HG03135 (cell line): ENCODE data around the gene TADA2A.

Experiments
- ATAC-seq: cut with Tn5 transposase; IDR thresholded peaks from one replicate; pipeline ENCODE4 v1.9.1; 2021; ENCODE audit warnings: mild to moderate bottlenecking, moderate library complexity; ENCODE audit not compliant: unreplicated experiment

TADA2A gene

DNA sequence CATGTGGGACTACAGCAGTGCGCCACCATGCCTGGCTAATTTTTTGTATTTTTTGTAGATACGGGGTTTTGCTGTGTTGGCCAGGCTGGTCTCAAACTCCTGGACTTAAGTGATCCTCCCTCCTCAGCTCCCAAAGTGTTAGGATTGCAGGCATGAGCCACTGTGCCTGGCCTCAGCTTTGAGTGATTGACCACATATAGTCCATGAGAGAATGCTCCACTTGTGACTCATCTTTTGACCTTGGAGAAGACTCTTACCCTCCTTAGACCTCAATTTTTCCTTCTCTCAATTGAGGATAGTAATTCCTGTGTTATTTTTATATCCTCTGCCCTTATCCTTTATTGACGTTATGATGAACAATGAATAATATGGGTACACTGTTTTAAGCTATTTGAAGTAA is 52.1 kb downstream of the TADA2A start:
- ATAC-seq = no peak

DNA sequence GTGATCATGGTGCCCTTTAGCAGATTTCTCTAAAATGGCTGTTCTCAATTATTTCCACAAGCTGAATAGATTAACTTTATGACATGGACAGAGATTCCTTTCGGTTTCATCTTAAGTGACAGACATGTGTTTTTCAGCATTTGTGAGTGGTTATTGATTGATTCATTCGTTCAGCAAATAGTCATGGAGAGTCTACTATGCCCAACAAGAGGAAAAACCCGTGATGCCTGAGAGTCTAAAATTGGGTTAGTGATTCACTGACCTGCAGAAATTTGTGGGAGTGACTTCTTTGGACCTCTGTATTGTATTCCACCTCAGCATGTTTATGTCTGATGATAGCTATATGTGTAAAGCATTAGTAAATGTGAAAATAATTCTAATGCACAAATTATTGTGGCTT is 55.0 kb downstream of the TADA2A start:
- no peak for ATAC-seq

DNA sequence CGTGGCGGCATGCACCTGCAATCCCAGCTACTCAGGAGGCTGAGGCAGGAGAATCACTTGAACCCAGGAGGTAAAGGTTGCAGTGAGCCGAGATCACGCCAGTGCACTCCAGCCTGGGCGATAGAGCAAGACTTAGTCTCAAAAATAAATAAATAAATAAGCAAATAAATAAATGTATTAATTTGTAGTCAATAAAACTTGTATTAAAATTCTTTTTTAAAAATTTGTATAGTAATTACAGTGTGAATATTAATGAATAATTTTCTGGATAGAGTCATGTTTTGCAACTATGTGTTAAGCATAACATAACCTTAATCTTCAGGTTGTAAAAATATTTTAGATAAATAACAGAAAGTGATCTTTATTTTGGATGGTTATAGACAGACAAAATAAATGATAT is 55.8 kb downstream of the TADA2A start:
- ATAC-seq = no peak

DNA sequence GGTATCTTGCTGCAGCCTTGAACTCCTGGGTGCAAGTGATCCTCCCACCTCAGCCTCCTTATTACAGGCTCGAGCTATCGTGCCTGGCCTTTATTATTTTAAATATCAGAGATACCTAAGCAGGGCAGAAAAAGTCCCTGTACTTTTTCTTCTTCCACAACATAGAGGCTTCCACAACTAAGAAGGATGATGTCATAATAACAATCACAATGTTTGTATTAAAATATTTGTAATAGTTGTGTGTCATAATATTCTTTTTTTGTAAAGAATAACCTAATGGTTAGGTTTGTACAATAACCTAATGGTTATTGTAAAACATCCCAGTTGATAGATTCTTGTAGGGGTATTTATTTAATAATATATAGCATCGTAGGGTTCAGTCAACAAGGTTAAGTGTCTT is 56.4 kb downstream of the TADA2A start:
- no peak for ATAC-seq

DNA sequence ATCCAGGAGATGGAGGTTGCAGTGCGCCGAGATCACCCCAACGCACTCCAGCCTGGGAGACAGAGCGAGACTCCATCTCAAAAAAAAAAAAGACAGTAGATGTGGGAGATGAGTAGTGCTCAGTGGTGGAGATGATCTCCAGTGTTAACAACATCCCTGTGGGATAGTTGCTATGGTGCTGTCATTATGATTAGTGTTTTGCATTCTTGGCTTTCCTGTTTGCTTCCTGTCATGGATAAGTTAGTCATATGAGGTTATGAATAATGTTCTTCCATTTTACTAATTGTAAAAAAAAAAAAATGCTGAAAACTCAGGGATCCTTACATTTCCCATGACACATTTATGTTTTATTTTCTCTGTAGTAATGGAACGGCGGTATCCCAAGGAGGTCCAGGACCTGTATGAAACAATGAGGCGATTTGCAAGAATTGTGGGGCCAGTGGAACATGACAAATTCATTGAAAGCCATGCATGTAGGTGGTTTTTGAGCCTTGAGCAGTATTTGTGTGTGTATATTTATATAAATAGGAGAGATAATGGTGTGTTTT is 58.5 kb downstream of the TADA2A start:
- ATAC-seq = no peak

DNA sequence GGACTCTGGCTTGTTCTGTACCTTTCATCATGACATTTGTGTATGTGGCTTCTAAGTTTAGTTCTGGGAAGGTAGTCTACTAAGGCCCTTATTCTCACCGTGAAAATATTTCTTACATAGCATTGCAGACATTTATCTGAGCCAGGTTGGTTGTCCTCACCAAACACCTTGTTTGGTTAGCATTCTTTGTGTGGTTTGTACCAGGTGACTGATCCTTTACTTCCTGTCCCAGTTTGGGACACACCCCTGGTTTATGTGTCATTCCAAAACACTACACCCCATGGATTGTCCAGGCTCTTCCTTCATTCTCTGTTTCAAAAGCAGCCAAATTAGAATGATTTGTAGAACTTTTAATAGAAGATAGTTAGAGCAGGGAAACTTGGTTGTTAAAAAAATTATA is 59.8 kb downstream of the TADA2A start:
- ATAC-seq = no peak

DNA sequence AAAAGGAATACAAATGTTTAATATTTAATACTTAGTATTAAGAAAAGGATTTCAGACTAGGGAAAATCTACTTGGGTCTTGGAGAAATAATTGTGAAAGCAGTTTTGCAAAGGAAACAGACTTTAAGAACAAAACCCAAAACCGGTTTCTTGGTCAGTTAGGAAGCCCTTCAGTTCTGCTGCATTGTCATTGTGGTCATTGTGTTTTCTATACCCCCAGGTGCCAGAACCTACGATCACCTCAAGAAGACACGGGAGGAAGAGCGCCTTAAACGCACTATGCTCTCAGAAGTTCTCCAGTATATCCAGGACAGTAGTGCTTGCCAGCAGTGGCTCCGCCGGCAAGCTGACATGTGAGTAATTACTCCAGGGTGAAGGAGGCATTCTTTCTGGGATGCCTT is 63.5 kb downstream of the TADA2A start:
- no peak for ATAC-seq

DNA sequence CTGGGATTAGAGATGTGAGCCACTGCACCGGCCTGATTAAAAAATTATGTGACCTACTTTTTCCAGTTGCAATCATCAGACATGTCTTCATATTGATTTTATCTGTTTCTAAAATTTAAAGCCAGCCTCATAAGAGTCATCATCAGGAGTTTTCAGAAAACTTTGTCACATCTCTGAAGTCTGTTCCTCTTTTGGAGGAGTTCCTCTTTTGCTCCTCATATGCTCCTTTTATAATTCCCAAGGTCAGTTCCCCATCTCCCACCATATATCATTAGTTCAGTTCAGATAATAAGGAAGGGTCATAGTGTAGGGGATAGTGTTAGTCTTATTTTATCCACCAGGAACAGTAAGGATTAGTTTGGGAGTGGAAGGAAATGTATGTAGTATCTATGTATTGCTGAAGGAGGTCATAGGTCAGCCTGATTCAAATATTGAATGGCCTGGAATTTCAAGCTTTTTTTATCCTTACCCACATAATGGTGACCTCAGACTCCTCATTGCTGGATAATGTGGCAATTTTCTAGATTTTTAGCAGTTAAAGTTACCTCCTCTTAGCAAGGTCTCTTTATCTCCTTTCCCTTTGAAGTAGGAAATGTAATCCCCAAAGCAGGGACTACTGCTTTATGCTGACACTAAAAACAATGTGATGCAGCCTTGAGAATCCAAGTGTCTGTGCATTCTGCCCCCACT is 69.2 kb downstream of the TADA2A start:
- ATAC-seq = no peak

DNA sequence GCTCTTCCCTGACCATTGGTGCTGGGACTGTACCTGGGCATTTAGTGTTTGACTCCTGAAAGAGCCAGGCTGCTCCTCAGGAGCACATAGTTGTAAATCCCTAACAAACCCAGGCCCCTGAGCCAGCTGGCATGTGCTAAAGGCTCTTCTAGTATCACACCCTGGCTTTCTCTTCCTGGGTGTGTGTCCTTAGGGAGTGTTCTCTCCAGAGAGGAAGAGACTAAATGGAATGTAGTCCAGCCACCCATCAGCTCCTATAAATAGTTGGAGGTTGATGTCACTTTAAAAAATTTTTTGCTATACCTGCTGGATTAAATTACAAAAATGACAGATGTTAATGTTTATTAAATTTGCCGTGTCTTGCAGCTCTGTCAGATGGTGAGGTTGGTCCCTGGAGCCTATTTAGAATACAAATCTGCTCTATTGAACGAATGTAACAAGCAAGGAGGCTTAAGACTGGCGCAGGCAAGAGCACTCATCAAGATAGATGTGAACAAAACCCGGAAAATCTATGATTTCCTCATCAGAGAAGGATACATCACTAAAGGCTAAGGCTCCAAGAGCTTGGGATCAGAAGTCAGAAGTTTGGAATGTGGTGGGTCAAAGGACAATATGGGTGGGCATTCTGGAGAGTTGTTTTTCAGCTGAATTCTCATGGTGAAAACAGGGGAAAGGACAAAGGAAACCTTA is 69.9 kb downstream of the TADA2A start:
- no peak for ATAC-seq

DNA sequence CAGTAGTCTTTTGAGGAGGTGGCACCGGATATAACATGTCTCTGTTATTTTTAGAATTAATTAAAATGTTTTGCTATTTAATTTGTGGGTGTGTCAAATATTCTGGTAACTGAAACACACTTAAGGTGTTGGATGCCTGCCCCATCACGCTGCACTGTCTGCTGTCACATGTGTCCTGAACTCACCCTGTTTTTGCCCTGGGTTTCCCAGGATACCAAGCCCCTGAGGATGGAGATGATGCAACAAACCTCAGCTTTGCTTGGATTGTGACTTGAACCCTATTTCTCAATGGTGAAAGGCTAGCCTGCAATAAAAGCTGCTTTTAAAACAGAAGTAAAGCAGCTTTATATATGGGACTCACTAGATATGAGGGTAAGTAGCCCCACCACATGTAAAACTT is 71.5 kb downstream of the TADA2A start:
- ATAC-seq = no peak

DNA sequence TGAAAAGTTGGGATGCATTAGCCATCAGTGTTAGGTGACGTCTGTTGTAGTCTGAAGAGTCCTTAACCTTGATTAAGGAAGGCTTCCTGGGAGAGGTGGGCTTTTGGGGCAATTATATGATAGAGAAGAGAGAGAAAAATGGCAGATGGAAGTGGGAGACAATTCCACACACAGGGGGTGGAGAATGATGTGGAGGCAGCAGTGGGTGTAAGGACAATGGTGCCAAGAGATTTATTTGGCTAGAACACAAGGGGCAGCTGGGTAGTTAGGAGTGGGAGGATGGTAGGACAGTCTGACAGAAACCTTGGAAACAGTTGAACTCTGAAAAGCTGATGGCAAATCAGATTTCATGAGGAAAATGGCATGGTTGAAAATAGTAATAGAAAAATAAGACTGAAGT is 72.3 kb downstream of the TADA2A start:
- no peak for ATAC-seq

DNA sequence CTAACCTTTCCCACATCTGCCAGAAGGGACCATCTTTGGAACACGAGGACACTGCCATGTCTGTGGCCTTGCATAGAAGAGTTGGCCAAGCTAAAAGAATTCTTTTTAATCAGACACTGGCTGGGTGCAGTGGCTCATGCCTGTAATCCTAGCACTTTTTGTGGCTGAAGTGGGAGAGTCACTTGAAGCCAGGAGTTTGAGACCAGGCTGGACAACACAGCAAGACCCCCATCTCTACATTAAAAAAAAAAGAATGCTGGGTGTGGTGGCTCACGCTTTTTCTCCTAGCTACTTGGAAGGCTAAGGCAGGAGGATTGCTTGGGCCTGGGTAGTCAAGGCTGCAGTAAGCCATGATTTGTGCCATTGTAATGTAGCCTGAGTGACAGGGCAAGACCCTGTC is 73.7 kb downstream of the TADA2A start:
- ATAC-seq = no peak

DNA sequence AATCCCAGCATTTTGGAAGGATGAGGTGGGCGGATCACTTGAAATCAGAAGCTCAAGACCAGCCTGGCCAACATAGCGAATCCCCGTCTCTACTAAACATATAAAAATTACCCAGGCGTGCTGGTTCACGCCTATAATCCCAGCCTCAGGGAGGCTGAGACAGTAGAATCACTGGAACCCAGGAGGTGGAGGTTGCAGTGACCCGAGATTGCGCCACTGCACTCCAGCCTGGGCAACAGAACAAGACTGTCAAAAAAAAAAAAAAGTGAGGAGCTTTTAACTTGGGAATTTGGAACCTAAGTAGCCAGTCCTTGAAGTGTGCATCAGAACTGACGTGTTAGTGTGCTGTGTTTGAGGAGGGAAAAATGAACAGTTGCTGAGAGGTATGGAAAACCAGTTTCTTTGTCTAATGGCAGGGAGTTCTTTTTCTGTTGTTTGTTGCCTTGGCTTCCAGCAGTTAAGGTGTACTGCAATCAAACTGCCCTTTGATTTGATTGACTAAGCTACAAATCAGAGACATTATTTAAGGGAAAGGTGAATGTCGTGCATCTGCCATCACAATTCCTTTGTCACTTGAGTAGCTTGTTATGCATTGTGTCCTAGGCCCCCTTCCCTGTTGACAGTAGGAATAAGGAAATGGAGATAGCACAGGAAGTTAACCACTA is 74.4 kb downstream of the TADA2A start:
- no peak for ATAC-seq

DNA sequence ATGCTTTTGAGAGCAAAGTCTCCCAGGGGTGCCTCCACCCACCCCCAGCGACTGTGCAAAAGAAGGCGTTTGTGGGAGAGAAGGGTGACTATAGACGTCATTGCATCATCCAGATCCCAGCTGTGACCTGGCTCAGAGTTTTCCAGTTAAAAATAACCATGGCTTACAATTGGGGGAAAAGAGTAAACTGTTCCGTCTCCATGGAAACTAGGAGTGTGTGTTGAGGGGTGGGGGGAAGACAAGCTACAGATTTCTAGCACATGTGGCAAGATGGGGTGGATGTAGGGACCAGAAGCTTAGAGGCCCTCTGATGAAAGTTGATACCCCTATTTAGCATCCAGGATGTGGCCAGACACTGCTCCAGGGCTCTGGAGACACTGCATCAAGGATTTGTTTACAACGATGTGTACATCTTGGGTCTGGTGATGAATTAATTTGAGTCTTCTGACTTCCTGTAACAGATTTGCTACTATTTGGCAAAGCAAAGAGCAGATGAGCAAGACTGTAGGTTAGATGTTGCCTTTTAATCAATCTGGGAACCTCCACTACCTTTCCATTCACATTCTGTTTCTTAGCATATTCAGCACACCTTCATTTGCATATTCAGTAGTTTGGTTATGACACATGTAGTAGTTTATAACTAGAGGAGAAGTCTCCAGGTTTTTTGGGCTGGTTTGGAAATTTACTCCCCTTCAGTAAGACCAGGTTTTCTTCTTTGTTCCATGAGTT is 76.8 kb downstream of the TADA2A start:
- no peak for ATAC-seq

DNA sequence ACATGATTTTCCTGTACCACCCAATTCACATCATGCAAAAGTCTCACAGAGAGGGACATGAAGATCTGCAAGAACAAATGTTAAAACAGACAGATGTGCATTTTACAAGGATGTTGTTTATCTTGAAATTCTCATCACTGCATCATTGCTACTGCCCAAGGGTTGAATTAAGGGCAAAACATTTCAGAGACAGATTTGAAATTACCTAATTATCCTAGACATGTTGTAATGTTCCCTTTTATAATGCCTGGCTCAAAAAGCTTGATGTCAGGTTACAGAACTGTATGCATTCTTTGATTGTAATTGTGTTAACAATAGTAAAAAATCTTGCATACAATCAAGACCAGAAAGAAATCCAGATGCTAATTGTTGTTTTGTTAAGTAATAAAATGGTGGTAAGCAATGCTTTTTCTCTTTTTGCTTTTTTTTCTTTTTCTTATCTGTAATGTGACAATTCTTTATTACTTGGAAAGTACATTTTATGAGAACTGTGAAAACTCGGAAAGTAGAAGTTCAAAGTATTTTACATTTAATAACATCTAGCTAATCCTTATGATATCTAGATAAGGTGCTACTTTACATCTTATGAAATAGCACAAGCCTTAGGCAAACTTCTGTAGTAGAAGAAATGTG is 79.4 kb downstream of the TADA2A start:
- ATAC-seq = no peak

DNA sequence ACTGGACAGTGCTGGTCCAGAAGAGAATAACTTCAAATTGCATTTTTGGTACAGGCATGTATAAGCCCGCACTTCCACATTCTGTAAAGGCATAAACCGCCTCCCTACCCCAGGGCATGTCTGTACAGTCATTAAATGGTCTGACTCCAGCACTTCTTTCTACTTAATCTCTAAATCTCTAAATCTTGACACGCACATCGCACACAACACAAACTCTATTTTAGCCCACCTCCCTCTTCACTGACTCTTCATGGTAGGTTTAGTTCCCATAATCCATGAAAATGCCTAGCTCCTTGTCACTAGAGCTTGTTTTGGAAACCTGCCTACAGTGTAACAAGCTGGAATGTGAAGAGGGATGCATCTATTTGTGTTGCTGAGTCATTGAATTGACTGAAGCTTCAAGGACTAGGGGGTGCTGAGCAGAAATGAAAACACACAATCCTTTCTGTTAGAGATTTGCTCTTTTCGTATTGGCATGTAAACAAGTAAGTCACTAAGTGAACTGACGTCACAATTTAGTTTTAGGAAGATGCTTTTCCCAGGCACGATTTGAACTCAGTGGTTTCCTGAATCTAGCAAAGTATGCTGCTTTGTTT is 81.4 kb downstream of the TADA2A start:
- ATAC-seq = no peak

DNA sequence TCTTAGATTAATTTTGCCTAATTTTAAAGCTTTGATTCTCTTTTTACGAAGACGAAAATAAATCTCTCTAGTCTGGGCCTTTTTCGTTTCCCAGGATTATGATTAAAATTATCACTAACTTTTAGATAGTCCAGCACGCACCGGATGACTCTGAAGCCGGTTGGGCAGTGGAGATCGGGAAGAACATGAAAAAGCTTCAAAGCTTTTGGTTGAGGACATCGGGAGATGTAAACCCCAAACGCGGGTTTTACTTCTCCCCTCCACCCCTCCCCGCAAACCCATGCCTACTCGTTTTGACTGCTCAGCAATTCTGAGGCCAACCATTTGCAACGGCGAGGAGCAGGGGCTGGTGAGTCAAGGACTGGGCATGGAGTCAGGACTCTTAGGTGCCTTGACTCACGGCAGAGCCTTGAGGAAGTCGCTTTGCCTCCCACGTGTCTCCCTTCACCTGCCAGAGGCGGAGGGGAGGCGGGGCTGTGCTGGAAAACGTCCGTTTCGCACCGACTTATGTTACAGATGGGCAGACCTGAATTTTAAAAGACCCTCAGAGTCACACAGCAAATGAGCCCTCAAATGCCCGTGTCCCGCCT is 82.0 kb downstream of the TADA2A start:
- no peak for ATAC-seq

DNA sequence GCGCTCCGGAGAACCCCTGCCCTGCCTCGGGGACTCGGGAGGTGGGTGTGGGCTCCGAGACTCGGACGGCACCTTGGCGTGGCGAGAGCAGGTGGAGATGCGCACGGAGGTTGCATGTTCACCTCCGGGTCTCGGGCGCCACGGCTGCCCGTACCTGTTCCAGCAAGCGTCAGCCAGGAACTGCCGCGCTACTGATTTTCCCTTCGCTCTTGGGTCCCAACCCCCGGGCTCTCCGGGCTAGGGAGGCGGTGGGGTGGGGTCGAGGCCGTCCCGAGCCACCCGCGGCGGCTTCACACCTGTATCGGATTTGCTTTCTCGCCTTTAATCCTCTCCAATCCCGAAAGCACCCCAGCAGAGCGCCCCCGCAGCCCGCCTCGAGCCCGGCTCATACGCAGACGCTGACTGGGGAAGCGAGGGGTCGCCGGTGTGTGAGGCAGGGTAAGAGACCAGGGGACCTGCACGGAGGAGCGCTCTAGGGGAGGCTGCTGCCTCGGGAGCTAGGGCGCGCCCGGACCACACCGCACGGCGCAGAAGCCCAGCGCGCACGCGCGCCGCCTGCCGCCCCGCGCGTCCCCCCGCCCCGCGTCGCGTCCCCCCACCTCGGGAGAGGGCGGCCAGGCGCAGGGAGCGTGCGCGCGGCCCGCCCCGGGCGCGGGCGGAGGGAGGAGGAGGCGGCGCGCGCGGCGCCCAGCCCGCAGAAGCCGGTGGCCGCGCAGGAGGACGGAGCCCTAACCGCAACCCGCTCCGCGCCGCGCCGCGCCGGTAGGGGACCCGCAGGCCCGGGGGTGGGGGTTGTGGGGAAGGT is 82.7 kb downstream of the TADA2A start, which contains the start of gene DUSP14:
DUSP14 (plus strand) TSS at position 695 of the 805 bp plus-strand sequence. CDS start 22,382 bp downstream, outside the sequence.
- ATAC-seq = peak; percentile 73

DNA sequence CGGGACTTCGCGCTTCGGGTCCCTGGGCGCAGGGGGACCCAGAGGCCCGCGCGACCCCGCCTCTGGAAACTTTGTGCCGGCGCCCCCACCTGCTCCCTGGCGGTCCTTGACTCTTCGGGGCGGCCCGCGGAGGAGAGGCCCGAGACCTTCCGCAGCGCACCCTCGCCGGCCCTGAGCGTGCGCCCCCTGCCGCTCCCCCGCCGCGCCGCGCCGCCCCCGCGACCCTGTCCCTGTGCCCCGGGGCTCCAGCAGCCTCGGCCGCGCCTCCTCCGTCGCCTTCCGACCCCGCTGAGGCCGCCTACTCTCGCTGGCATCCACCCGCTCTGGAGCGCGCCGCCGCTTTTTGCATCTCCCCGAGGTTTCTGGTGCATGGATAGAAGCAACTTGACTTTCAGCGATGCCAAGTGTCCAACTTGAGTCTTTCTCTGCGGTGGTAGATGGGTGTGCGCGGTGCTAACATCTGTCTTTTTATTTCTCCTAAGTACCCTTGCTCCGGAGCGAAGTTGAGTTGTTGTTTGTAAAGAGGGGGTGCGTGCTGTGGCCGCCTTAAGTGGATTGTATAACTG is 83.4 kb downstream of the TADA2A start:
- peak; percentile 55 for ATAC-seq
